Liver (tissue), 3 donors: Measurements from ENCODE around the gene ORC4.

Experiments used
- ATF3 ChIP-seq: IDR thresholded peaks from 2 replicates; pipeline ENCODE4 v1.6.1; 2016; ENCODE audit warnings: antibody characterized with exemption
- EGR1 ChIP-seq, 2 donors: IDR thresholded peaks; 2 replicates each; pipeline ENCODE4 v1.6.1; 2016 to 2018; ENCODE audit warnings: antibody characterized with exemption in 2 of 2, low read depth in 2 of 2
- FOXA1 ChIP-seq: IDR thresholded peaks from 2 replicates; pipeline ENCODE4 v1.6.1; 2016; ENCODE audit warnings: antibody characterized with exemption
- SP1 ChIP-seq: IDR thresholded peaks from 2 replicates; pipeline ENCODE4 v1.6.1; 2018; ENCODE audit warnings: antibody characterized with exemption, mild to moderate bottlenecking
- YY1 ChIP-seq: IDR thresholded peaks from 2 replicates; pipeline ENCODE4 v1.6.1; 2016; ENCODE audit warnings: antibody characterized with exemption, mild to moderate bottlenecking
- TF ChIP-seq, protein P1 (sequence below): fragments of 150-350 bp; IDR thresholded peaks from 2 replicates; pipeline ENCODE4 v1.5.1; 2017; ENCODE audit warnings: improper control_type of control experiment, low read depth, low read length; ENCODE audit not compliant: missing input control
- donor health status: healthy.
- donor health status: healthy.

DNA sequence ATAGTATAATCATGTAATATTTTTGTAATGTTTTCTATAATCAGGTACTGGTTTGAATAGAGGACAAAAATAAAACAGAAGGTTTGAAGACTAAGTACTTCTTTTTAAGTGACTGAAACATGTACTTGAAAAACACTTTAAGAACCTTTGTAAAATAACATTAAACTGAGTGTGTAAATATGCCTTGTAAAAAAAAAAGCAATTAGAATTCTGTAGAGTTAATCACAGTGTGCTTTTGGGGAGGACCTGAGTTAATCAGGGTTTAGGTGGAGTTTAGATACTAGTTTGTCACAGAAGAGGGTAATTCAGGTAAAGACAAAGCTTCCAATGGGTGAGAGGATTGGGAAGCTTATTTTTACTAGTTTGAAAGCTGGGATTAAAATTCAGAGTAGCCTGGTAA is 10.6 kb upstream of the ORC4 start:
- TF ChIP-seq EGR1 (IDR thresholded peaks at IDR 0.05; ENCODE audit: low read depth in 2 of 2) (no peak), FOXA1 (no peak), SP1 (no peak), ATF3 (no peak), YY1 (no peak)
- TF ChIP-seq, protein P1, sequence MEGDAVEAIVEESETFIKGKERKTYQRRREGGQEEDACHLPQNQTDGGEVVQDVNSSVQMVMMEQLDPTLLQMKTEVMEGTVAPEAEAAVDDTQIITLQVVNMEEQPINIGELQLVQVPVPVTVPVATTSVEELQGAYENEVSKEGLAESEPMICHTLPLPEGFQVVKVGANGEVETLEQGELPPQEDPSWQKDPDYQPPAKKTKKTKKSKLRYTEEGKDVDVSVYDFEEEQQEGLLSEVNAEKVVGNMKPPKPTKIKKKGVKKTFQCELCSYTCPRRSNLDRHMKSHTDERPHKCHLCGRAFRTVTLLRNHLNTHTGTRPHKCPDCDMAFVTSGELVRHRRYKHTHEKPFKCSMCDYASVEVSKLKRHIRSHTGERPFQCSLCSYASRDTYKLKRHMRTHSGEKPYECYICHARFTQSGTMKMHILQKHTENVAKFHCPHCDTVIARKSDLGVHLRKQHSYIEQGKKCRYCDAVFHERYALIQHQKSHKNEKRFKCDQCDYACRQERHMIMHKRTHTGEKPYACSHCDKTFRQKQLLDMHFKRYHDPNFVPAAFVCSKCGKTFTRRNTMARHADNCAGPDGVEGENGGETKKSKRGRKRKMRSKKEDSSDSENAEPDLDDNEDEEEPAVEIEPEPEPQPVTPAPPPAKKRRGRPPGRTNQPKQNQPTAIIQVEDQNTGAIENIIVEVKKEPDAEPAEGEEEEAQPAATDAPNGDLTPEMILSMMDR: no peak
